Fibroblast of mammary gland (primary cell): Measurements from ENCODE around the gene PLIN4.
"Not testable (repeated sequence)": the region's sequence is repeated elsewhere in the genome, so short reads cannot be mapped to it uniquely, and the experiment has no call there.

Experiments
- DNase-seq: peaks from one replicate; pipeline ENCODE4 v3.0.0-alpha.2; 2010; ENCODE audit warnings: low read depth
- H3K4me3 ChIP-seq: 2 replicates; pipeline ENCODE4 v1.5.1; 2011; ENCODE audit warnings: low read depth, mild to moderate bottlenecking, low read length, moderate library complexity; ENCODE audit not compliant: control insufficient read depth
- CTCF ChIP-seq: conservative IDR thresholded peaks from 2 replicates; pipeline ENCODE4 v1.5.1; 2011; ENCODE audit warnings: low read depth, low read length, inconsistent platforms; ENCODE audit not compliant: control insufficient read depth, insufficient read depth

PLIN4 gene

GRCh38 chr19:4531562-4532165, 13.4 kb upstream of the PLIN4 start:
- no peak overlapping the region for H3K4me3 ChIP-seq
- TF ChIP-seq CTCF: no peak
- no peak for DNase-seq

DNA sequence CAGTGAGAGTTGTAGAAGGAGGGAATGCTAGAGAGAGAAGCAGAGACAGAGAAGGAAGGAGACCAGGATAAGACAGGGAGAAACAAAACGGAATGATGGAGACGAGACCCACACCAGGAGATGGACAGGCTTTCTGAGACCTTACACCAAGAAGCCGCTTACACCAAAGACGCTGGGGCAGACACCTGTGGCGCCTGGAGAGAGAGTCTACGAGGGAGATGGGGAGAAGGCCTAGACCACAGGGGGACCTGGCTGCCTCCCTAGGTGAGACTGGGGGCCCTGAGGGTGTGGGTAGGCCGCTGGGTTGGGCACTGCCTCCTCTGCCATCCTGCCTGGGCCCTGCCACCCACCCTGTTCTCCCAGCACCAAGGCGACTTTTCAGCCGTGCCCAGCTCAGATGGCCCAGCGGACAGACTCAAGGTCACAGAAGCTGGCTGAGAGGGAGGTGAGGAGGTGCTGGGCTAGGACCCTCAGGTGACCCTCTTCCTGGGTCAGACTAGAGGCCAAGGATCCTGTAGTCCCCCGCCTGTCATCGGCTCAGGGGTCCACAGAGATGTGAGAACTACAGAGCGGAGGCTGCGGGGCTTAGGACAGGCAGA, 11.7 kb upstream of the PLIN4 start:
- H3K4me3 ChIP-seq: no peak overlapping the region
- no peak for DNase-seq
- no peak for TF ChIP-seq CTCF

DNA sequence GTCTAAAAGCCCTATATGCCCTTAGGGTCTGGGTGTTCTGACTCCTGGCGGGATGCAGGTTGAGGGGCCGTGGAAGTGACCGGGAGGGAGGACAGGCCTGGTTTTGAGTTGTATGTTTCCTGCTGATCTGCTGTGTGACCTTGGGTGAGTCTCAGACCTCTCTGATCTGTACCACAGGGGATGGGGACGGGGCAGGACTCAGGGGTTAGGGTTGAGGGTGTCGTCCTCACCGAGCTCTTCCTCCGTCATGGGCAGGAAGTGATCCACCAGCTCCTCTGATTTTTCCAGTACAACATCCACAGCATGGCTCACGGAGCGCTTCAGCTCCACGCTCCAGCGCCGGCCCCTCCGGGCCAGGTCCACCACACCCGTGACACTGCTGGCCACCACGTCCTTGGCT, 10.6 kb upstream of the PLIN4 start:
- TF ChIP-seq CTCF: no peak

GRCh38 chr19:4527377-4527776, 9.1 kb upstream of the PLIN4 start:
- not testable (repeated sequence) for H3K4me3 ChIP-seq, DNase-seq

More for the DNA sequence above, 10.6 kb upstream of the PLIN4 start:
- H3K4me3 ChIP-seq: no peak overlapping the region
- no peak for DNase-seq

- no peak for DNase-seq
- no peak for TF ChIP-seq CTCF
- no peak overlapping the region for H3K4me3 ChIP-seq
Measured at GRCh38 chr19:4525563-4526002, 7.3 kb upstream of the PLIN4 start.

- no peak overlapping the region for H3K4me3 ChIP-seq
- peak; percentile 83 for TF ChIP-seq CTCF
- peak; percentile 46 for DNase-seq
Measured at GRCh38 chr19:4524808-4525562, 6.7 kb upstream of the PLIN4 start.

DNA sequence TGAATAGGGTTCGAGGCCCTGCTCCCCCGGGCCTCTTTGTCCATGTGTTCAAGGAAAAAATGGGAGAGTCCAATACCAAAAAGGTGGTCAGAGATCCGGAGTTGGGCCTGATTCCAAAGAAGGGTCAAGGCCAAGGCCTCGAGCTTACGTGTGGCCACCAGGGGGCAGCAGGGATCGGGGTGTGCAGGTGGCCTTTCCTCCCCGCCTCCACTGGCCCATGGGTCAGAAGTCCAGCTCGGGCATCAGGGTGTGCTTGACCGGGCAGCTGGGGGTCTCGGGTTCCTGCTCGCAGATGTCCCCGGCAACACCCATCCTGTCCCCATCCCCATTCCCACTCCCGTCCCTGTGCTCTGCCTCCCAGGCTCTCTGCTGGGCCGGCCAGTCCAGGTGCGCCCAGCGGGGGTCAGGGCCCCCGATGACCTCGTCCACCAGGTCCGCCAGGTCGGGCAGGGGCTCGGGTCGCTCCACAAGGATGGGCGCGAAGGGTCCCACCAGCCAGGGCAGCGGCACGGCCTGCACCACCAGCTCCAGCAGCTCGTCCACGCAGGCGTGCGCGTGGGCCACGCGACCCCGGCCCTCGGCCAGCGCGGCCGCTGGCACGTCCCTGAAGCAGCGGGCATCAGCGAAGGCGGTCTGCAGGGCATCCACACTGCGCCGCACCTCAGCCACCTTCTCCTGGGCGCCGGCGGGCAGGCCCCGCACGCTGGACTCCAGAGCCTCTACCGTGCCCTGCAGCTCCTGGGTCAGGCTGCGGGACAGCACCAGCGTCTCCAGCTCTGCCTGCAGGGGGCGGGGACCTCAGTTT, 5.2 kb upstream of the PLIN4 start:
- H3K4me3 ChIP-seq: no peak overlapping the region
- peak; percentile 49 for DNase-seq
- peak; percentile 82 for TF ChIP-seq CTCF
